Left hindlimb (tissue), 1 donor: ENCODE data around the gene CDH23.

ENCODE experiments used
- DNase-seq: peaks from one replicate; pipeline ENCODE4 v3.0.0-alpha.2; 2018

The CDH23 gene

DNA sequence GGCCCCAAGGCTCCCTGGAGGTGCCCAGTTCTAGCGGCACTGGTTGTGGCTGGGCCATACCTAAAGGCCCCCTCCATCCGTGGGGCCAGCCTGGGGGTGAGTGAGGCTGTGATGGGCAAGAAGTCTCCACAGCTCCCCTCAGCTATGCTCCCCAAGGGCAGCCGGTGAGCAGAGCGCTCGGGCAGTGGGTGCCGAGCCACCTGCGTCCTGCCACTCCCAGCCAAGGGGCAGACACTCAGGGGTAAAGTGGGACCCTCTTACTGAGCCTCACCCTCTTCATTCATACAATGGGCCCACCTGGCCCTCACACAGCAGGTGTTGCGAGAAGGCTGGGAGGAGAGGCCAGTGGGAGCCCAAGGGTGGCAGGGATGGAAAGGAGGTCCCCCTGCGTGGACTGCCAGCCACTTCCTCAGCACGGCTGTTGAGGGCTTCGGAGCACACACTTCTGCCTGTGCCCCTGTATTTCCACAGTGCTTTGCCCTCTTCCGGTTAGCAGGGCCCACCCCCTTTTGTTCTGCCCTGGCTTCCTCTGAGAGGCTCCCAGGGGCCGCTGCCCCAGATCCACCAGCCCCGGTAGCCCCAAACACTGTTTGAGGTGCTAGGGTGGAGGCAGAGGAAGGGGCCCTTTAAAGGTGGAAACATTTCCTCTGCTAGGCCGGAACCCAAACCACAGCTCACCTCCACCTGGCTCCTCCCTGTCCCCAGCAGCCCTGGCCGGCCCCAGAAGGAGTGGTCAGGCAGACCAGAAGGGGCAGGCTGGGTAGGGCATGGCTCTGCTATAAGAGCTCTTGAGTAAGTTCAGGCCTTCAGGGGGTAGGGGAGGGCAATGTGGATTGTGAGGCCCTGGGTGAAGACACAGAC lies 339.2 kb downstream of the CDH23 start:
- DNase-seq, result no peak

DNA sequence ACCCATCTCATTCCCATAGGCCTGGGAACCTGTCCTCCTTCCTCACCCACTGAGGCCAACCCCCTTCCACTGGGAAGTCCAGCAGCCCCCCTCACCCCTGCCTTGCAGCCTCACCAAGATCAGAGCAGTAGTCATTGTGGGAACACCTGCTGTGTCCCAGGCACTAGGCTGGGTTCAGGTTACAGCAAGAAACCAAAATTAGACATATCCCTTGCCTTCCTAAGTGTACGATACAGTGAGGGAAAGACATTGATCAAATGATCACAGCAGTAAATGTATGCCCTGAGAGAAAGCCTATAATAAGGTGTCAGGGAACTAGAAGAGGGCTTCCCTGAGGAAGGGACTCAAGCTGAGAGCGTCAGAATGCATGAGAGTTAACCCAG lies 339.8 kb downstream of the CDH23 start:
- DNase-seq, result no peak

DNA sequence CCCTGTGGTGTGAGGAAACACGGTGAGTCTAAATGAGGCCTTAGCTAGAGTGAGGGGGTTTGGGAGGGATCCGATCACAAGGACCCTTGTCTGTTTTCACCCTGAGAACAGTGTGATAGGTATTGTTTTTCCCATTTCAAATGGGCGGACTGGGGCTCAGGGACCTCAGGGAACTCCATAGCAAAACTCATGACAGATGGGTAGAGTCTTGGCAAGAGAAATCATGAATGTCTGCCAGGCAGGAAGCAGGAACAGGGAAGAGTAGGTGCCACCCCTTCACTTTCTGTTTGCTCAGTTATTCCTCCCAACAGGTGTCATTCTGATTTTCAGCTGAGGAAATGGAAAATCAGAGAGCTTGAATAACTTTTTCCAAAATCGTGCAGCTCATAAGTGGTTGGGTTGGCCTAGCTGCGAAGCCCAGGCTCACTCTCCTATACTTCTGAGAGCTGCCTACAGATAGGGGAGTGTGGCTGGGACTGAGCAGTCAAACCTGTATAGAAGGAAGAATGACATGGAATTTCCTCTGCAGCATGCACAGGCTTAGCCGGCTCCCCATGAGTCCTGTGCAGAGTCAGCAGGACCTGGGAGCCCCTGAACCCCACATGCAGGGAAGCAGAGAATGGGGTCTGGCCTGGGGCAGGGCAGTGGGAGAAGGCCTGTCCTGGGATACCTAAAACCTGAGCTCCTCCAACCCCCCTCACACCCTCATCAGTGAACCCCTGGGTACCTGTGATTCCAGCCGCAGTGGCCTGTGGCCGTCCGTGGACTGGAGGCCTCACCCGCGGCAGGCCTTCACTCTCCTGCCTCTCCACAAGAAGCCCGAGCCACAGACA lies 340.5 kb downstream of the CDH23 start:
- DNase-seq, result no peak

DNA sequence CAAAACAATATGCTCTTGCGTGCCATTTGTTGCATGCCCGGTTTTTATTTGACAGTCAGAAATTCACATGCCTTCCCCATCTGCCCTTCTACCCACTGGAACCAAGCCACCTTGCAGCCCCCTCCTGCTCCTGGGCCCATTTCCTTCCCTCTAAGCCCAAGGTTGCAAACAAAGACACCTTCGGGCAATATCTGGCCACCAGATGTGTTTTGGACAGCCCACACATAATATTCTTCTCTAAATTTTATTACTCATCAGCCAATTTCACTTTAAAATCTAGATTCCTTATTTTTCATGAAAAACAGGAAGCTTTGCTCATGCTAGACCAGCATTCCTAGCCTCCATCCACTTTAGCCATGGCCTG lies 341.1 kb downstream of the CDH23 start:
- DNase-seq, result no peak

DNA sequence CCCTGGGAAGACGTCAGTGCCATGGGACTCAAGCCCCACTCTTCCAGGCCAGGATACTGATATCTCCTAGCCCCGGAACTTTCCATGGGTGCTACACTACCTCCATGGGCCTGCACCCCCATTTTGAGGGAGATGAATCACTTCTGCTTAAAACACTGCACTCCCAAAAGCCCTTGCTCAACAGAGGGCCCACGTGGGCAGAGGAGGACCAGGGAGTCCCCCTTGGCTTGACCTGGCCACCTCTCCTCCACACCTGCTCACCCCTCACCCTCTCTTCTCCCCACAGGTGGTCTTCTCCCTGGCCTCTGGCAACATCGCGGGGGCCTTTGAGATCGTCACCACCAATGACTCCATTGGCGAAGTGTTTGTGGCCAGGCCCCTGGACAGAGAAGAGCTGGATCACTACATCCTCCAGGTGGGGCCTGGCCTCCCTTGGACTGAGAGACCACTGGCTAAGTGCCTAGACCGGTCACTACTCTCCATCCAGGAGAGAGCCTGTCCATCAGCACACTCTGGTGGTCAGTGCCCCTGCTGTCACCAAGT lies 342.7 kb downstream of the CDH23 start:
- no peak for DNase-seq

DNA sequence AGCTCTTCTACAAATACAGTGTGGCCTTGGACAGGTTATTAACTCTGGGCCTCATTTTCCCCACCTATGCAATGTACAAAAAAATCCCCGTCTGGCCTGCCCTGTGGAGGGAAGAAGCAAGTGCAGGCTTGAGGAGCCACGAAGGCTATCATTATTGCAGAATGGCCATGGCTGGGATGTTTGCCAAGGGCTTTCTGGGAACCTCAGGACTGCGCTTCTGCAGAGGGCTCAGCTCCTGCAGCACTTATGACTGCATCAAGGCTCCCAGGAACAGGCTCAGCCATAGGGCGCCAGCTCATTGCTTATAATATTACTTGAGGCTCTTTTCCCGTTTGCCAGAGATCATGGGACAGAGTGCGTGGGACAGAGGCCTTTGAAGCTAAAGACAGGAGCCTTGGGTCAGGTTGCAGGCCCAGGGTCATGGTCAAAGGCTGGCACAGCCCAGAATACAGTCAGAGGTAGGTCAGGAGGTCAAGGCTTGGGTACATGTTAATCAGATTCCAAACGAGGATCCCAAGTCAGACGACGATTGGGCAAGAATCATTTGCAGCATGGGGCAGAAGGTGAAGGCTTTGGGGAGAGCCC lies 343.4 kb downstream of the CDH23 start:
- peak; percentile 69 for DNase-seq

DNA sequence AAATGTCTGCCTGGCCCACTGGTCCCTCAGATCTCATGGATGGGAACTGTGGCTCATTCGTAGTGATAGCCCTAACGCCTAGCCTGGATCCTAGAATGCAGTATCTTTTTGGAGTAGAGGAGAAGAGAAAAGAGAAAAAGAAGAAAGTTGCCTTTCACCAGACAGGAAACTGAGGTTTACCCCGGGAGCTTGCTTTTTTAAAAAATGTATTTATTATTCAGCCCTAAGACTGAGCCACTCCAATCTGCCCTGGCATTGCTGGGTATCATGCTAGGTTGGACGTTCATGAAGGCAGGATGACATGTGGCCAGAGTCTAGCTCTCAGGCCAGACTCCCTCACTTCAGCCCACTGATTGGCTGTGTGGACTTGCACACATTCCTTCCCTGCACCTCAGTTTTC lies 344.3 kb downstream of the CDH23 start:
- DNase-seq, result no peak

DNA sequence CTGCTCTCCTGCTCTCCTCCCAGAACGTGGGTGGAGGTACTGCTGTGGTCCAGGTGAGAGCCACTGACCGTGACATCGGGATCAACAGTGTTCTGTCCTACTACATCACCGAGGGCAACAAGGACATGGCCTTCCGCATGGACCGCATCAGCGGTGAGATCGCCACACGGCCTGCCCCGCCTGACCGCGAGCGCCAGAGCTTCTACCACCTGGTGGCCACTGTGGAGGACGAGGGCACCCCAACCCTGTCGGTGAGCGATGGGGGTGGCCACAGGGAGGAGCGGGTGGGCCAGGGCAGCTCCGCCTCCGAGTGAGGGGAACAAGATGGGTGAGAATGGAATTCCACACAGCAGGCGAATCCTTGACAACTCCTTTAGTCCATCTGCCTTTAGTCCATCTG lies 345.0 kb downstream of the CDH23 start:
- no peak for DNase-seq

DNA sequence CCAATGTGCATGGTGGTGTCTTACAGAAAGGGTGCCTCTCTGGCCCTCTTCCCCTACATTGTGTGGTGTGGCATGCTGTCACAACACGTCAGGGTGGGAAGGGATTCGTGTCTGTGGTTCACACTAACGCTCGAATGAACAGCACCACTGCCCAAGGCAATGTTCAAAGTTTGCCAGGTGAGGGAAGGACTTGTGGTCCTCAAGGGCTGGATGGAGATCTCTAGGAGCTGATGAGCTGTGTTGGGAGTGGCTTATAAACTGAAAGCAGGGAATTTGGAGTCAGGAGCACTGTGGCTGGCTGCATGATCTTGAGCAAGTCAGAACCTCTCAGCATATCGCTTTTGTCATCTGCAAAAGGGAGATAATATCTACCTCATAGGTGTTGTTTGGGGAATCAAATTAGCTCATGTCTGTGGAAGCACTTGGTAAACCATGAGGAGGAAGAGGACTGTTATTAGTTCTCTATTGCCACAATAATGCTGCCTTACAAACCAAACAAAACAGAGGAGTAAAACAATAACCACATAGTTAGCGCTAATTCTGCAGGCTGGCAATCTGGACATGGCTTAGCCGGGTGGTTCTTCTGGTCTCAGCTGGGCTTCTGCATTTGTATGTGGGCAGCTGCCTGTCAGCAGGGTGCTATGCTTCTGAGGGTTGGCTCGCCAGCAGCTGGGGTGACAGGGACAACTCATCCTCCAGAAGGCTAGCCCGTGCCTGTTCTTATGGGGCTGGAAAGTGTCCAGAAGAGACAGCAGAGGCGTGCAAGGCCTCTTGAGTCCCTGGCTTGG lies 345.8 kb downstream of the CDH23 start:
- no peak for DNase-seq

DNA sequence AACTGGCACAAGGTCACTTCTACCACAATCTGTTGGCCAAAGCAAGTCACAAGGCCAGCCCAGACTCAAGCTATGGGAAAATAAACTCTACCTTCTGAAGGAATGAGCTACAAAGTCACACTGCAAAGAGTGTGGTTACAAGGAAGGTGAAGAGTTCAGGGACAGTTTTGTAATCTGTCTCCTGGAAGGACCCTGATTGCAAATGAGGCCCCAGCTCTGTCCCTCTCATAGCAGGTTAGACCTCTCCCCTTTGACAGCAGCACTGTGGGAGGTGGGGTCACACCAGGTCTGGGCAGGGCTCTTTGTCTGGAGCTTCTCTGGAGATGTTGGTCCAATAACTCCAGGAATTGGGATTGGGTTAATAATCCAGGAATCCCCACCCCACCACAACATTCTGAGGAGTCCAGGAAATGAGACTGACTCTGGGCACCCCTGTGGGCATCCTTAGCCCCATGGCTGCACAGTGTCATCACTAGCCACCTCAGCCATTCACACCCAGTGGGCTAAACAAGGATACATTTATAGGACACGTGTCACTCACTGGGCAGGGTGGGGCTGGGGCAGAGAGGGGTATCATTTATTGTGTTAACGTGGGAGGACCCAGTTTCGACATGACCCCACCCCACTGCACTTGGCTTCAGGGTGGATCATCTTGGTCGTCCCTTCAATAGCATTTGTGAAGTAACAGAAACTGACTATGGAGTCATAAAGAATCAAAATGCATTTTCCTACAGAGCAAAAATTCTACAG lies 346.5 kb downstream of the CDH23 start:
- no peak for DNase-seq

DNA sequence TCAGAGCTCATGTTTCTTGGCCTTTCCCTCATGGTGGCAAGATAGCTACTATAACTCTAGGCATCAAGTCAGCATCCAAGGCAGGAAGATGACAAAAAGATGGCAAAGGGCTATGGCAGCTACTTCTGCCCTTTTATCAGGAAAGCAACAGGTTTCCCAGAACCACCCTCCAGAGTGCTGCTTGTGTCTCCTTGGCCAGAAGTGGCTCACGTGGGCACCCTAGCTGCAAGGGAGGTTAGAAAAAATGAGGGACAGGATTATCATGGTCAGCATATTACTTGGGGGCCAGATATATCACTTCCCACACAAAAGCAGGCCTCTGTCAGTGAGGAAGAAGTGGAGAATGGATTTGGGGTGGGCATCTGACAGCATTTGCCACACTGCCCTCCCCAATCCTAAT lies 347.1 kb downstream of the CDH23 start:
- DNase-seq, result no peak

DNA sequence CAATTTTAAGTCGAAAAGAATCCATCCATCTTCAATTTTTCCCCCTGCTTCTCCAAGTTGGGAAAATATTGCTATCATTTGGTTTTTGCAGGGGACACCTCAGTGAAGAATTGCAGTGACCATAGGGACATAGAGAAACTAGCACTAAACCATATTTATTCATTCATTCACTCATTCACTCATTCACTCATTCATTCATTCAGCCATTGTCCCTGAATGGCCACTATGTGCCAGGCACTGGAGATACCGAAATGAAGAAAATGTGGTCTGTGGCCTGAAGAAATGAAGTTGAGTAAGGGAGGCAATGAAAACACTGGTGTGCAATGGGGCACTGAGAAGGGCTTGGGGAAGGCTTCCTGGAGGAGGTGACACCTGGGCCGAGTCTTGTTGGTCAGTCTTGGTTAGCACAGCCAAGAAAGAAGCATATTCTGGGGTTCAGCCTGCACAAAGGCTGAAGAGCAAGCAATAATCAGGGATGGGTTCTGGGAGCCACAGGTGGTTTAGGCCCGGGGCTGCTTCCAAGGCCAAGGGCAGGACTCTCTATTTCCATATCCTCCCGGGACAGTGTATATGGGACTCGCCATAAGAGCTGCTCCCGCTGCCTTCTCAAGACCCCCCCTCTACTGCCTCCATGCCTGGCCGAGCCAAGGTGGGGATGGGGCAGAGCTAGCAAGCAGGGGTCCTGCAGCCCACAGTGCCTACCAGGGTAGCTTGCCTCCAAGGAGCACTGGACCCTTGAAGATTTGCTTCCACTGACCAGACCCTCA lies 348.4 kb downstream of the CDH23 start:
- no peak for DNase-seq

DNA sequence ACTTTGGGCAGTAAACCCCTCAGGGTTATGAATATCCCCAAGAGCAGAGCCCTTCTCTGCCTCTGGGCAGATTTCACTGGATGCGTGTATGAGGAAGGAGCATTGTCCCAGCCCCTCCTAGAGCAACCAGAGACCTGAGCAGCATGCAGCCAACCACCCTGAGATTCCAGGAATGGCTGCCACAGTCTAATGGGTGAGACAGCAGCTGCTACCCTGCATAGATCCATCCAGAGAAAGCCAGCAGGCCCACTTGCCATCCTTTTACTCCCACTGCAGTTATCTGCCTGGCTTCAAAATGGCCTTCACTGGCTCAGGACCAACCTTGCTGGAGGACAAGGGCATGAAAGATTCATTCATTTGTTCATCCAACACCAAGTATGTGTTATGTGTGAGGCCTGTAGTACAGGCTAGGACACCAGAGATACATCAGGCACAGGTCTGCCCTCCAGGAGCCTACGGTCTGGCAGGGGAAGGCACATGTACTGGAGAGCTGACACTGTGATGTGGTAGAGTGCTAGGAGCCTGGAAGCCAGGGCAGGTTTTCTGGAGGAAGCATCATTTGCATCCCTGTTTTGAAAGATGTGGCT lies 349.0 kb downstream of the CDH23 start:
- no peak for DNase-seq

DNA sequence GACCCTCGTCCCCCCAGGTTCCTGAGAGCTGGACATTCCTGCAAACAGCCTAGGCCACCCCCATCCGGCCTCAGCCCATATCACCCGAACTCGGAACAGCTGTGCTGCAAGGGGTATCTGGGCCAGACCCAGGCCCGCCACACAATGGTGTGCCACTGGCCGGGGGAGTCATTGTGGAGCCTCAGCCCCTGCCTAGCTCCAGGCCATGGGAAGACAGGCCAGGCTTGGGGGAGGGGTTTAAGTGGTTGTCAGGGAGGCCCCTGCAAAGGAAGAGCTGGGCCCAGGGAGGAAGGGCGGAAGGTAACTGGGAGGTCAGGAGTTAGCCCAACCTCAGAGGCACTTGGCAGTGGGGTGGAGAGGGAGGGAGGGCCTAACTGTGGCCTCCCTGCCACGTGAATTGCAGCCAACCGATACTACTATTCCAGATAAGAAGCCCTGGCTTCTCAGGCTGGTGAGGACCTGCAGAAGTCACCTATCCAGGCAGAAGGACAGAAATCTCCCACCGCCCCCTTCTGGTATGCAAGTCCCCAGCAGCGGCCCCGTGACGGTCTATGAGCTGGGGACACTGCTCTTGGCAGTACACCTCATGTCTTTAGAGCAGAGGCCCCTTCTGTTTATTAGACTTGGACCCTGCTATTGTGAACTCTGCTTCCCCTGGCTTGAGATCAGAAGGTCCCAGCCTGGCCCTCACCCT lies 349.8 kb downstream of the CDH23 start:
- DNase-seq, result peak; percentile 58

DNA sequence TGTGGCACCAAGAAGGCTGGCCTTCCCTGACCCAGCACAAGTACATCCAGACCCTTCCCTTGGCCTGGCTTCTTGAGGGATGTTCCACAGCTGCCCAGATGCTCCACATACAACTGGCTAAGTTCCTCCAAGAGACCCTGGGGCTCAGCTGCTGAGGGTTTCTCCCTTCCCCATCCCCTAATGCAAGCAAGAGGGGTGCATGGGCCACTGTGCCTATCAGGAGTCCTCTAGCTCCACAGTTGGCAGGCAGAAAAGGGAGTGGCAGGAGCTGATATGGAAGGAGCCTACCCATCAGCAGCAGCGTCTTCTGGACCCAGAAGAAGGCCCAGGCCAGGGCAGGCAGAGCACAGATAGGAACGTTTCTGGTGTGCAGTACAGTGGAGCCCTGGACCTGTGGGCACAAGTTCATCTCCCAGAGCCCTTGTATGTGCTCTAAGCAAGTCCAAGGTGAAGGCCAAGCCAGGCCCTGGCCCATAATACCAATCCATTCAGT lies 350.4 kb downstream of the CDH23 start:
- DNase-seq, result no peak

DNA sequence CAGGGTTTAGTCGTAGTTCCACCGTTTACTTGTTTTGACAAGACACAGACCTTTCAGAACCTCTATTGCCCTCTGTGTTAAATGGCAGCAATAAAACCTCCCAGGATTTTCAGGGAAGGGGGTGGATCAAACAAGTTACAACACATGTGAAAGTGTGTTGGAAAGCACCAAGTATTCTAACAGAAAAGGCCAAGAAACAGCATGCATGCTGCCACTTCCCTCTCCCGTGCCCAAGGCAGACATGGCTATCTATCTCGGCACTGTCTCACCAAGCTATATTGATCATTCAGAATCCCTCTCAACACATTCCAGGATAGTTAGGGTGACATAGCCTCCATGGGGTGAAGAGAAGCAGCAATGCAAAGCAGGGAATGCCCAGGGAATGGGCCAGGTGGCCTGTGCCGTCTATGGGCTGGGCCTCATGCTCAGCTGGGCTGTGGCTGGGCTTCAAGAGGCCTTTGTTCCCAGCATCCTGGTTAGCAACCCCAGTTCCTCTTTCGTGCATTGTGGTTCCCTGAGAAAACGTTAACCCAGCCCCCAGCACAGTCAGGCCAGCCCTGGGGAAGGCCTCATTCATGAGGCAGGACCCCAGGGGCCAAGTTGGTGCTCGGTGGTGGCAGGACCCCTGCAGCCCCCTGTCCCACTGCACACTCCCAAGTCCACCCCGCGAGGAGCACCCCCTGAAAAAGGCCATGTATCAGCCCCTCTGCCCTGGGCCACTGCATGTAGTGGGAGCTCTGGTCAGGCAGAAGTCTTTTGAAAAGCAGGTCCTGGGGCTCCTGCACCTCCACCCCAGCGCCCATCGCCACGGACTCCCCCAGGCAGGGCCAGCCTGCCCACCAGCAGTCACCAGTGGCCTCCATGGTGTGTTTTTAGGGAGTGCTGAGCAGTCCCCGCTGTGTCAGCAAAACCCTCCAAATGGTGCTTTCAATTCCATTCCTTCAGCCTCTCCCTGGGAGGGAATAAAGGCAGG lies 351.1 kb downstream of the CDH23 start:
- no peak for DNase-seq

DNA sequence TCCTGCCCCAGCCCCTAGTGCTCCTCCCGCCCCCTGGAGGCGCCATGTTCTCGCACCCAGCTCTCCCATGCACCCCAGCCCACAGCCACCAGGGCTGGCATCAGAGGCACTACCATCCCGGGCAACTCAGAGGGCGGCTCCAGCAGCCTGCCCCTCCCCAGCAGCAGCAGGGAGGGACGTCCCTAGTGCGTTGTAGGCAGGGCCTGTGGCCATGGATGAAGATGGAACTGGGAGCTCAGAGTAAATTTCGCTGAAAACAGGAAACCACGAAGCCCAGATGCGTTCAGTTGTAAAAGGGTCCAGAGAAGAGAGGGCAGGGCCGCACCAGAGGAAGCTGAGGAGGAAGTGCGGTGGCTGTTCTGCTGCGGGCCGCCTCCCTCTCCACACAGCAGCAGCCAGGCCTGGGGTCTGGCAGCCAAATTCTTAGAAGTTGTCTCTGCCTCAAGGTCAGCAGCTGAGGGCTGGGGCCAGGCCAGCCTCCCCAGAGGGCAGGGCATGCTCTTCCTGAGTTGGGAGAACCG lies 352.0 kb downstream of the CDH23 start:
- peak; percentile 76 for DNase-seq

DNA sequence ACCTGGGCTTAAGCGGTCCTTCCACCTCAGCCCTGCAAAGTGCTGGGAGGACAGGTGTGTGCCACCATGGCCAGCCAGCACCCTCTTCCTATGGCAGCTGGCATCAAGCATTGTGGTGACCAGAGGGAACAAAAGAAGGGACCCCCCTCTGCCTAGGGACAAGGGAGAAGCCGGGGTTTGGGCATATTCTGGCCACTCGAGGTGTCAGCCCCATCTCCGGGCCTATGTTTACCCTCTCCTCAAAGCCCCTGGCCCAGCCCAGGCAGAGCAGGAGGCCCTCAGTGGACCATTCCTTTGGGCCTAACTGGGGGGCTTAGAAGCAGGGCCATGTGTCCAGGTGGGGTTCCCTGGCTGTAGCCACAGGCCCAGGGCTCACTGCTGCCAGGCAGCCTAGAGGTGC lies 352.7 kb downstream of the CDH23 start:
- no peak for DNase-seq
